ENCODE results near the gene PCGF3. TPM values are rescaled to one million over a fixed set of nuclear protein-coding genes. Genes with fewer than 3 reads are reported as not detected.

The PCGF3 gene
- total and polyA plus RNA-seq, 4 donors: 11.0 to 23.3 (median 14.3) TPM

- no peak overlapping the region for H3K27ac ChIP-seq (ENCODE audit: low read depth in 1 of 2, low read length in 2 of 2)
- 98% methylated on average over 61 of the region's 61 CpGs for WGBS
- H3K27me3 ChIP-seq (ENCODE audit: control insufficient read depth in 4 of 4, insufficient read depth in 4 of 4, low read length in 3 of 4): no peaks in the 10 kb centered on the region
- DNase-seq (ENCODE audit: low spot score): no peak
- no peak overlapping the region for H3K4me3 ChIP-seq (ENCODE audit: low read depth in 1 of 3, low read length in 3 of 3)
- no peak for TF ChIP-seq FOXA2 (IDR thresholded peaks at IDR 0.05)
- no peak for TF ChIP-seq RAD21 (IDR thresholded peaks at IDR 0.05)
- no peak for TF ChIP-seq HNF4A (conservative IDR thresholded peaks at IDR 0.05)
- no peak for TF ChIP-seq HNF4G (IDR thresholded peaks at IDR 0.05)
- TF ChIP-seq SP1 (IDR thresholded peaks at IDR 0.05): no peak
- no peak for TF ChIP-seq TAF1 (conservative IDR thresholded peaks at IDR 0.05)
- TF ChIP-seq RXRA (IDR thresholded peaks at IDR 0.05): no peak
- TF ChIP-seq YY1 (IDR thresholded peaks at IDR 0.05): no peak
- TF ChIP-seq JUND (IDR thresholded peaks at IDR 0.05): no peak
- TF ChIP-seq NR2F2 (IDR thresholded peaks at IDR 0.05): no peak
- TF ChIP-seq EGR1 (IDR thresholded peaks at IDR 0.05; ENCODE audit: low read depth in 2 of 2): no peak
- no peak for TF ChIP-seq ZBTB33 (IDR thresholded peaks at IDR 0.05)
- no peak for TF ChIP-seq CTCF (IDR thresholded peaks at IDR 0.05; ENCODE audit: low read depth, low read length, missing input control)
- H3K9me3 ChIP-seq (ENCODE audit: control insufficient read depth in 4 of 4, low read length in 3 of 4): no peaks in the 10 kb centered on the region
- H3K36me3 ChIP-seq (ENCODE audit: control insufficient read depth in 4 of 4, insufficient read depth in 3 of 4, low read depth in 1 of 4, low read length in 3 of 4): peaks cover 0 to 6% (median 4%) of the 10 kb centered on the region in 4 donors
- H3K4me1 ChIP-seq (ENCODE audit: control insufficient read depth in 4 of 4, insufficient read depth in 4 of 4, low read length in 3 of 4): peaks cover 0 to 9% (median 0%) of the 10 kb centered on the region in 4 donors
- H3K9ac ChIP-seq (ENCODE audit: low read depth in 1 of 2, low read length in 2 of 2): no peak overlapping the region
Observed at GRCh38 chr4:722851-723360, 17.3 kb downstream of the PCGF3 start.

- peaks cover 0 to 6% (median 4%) of the 10 kb centered on the region in 4 donors for H3K36me3 ChIP-seq (ENCODE audit: control insufficient read depth in 4 of 4, insufficient read depth in 3 of 4, low read depth in 1 of 4, low read length in 3 of 4)
- DNase-seq (ENCODE audit: low spot score): no peak
- 87% methylated on average over 28 of the region's 28 CpGs for WGBS
- peaks cover 0 to 9% (median 0%) of the 10 kb centered on the region in 4 donors for H3K4me1 ChIP-seq (ENCODE audit: control insufficient read depth in 4 of 4, insufficient read depth in 4 of 4, low read length in 3 of 4)
- TF ChIP-seq NR2F2 (IDR thresholded peaks at IDR 0.05): peak; percentile 54
- TF ChIP-seq GABPA (IDR thresholded peaks at IDR 0.05 in 1 of 2, conservative IDR thresholded peaks at IDR 0.05 in 1 of 2): no peak
- no peak overlapping the region for H3K9ac ChIP-seq (ENCODE audit: low read depth in 1 of 2, low read length in 2 of 2)
- no peak overlapping the region for H3K4me3 ChIP-seq (ENCODE audit: low read depth in 1 of 3, low read length in 3 of 3)
- H3K27me3 ChIP-seq (ENCODE audit: control insufficient read depth in 4 of 4, insufficient read depth in 4 of 4, low read length in 3 of 4): no peaks in the 10 kb centered on the region
- H3K9me3 ChIP-seq (ENCODE audit: control insufficient read depth in 4 of 4, low read length in 3 of 4): no peaks in the 10 kb centered on the region
- no peak overlapping the region for H3K27ac ChIP-seq (ENCODE audit: low read depth in 1 of 2, low read length in 2 of 2)
Observed at GRCh38 chr4:723751-724530, 18.3 kb downstream of the PCGF3 start.
